ENCODE results near the gene EIF3CL.
"Not testable (repeated sequence)": the region's sequence is repeated elsewhere in the genome, so short reads cannot be mapped to it uniquely, and the experiment has no call there.

EIF3CL gene

GRCh38 chr16:28403220-28404072 is at the start of gene EIF3CL:
Gene EIF3CL (minus strand): TSS chr16:28403841. CDS start chr16:28403618, 223 bp downstream.
- DNase-seq (ENCODE audit: low read depth in 2 of 2), result not testable (repeated sequence)

DNA sequence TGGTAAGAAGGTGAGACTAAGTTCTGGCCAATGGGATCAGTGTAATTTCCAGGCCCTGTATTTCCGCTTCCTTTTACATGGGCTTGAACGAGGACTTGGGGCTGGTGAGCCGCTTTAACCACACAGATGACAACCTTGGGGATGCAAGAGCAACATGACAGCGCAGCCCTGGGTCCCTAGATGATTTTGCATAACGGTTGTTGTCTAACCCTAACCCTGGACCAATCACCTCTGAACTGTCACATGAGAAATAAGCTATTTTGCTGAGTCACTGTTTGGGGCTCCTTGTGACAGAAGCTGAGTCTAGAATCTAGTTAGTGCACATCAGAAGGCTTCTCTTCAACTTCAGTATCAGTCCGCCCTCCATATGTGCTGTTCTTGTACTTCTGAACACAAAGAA is 43.4 kb upstream of the EIF3CL start:
- not testable (repeated sequence) for DNase-seq (ENCODE audit: low read depth in 2 of 2)

GRCh38 chr16:28446388-28446787 is 42.7 kb upstream of the EIF3CL start:
- not testable (repeated sequence) for DNase-seq (ENCODE audit: low read depth in 2 of 2)

DNA sequence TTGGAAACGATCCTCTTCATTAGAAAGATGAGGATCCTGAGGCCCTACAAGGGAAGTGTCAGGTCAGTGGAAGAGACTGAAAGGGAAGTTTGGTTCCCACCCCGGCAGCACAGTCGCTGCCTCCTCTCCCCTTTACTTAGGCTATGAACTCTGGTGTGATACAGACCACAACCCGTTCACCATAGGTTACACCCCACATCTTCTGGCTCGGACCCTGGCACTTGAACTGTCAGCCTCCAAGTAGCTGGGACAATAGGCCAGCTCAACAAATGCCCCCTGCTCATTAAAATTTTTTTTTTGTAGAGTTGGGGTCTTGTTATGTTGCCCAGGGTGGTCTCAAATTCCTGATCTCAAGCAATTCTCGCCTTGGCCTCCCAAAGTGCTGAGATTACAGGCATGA is 40.3 kb upstream of the EIF3CL start:
- DNase-seq (ENCODE audit: low read depth in 2 of 2), result not testable (repeated sequence)

DNA sequence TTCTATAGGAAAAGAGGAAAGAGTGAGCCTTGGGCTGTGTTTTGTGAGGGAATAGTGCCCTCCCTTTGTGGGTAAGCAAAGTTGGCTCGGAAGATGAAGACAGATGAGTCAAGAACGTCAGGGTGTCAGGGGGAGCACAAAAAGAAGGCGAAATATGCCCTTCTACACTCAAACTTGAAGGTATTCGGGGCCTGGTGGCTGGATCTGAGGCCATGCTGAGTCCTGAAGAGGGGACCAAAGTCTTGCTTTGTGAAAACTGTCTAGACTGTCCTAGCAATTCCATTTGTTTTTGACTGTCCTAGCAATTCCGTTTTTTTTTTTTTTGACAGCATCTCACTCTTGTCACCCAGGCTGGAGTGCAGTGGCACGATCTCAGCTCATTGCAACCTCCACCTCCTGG is 35.3 kb upstream of the EIF3CL start:
- not testable (repeated sequence) for DNase-seq (ENCODE audit: low read depth in 2 of 2)

DNA sequence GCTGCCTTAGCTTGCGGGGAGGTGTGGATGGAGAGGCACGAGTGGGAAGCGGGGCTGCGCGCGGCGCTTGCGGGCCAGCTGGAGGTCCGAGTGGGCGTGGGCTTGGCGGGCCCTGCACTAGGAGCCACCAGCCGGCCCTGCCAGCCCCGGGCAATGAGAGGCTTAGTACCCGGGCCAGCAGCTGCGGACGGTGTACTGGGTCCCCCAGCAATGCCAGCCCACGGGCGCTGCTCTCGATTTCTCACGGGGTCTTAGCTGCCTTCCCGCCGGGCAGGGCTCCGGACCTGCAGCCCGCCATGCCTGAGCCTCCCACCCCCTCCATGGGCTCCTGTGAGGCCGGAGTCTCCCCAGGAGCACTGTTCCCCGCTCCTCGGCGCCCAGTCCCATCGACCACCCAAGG is 31.7 kb upstream of the EIF3CL start:
- not testable (repeated sequence) for DNase-seq (ENCODE audit: low read depth in 2 of 2)

GRCh38 chr16:28426060-28426680 is 22.5 kb upstream of the EIF3CL start:
- DNase-seq (ENCODE audit: low read depth in 2 of 2), result not testable (repeated sequence)

DNA sequence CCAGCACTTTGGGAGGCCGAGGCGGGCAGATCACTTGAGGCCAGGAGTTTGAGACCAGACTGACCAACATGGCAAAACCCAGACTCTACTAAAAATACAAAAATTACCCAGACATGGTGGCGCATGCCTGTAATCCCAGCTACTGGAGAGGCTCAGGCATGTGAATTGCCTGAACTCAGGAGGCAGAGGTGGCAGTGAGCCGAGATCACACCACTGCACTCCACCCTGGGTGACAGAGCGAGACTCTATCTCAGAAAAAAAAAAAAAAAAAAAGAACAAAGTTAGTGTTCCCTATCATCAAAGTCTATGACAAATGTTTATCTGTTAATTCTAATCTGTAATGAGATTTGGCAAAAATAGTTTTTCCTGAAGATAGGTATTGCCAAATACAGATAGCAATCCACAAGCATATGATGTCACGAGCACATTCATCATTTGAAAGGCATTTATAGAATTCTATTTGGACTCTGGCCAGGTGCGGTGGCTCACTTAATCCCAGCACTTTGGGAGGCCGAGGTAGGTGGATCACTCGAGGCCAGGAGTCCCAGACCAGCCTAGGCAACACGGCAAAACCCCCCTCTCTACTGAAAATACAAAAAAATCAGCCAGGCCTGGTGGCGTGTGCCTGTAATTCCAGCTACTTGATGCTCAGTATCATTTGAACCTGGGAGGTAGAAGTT is 17.6 kb upstream of the EIF3CL start:
- not testable (repeated sequence) for DNase-seq (ENCODE audit: low read depth in 2 of 2)

DNA sequence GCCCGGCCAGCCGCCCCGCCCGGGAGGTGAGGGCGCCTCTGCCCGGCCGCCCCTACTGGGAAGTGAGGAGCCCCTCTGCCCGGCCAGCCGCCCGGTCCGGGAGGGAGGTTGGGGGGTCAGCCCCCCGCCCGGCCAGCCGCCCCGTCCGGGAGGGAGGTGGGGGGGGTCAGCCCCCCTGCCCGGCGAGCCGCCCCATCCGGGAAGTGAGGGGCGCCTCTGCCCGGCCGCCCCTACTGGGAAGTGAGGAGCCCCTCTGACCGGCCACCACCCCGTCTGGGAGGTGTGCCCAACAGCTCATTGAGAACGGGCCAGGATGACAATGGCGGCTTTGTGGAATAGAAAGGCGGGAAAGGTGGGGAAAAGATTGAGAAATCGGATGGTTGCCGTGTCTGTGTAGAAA is 13.4 kb upstream of the EIF3CL start:
- DNase-seq (ENCODE audit: low read depth in 2 of 2), result not testable (repeated sequence)

DNA sequence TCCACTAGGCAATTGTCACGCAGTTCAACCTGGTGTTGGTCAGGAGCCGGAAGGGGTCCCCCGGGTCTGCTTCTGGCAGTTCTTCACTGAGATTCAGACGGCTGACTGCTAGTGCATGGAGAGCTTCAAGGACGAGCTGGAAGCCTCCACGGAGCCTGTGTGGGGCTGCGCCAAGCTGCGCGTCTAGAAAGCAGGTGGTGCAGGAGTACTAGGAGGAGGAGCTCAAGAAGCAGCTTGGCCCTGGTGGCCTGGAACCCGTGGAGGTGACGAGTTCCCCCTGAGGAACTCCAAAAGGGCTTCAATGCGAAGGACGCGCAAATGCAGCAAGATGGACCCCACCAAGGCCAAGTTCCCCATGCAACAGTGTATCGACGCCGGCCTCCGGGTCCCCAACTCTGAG is 10.9 kb upstream of the EIF3CL start:
- DNase-seq (ENCODE audit: low read depth in 2 of 2), result not testable (repeated sequence)

GRCh38 chr16:28413585-28413984 is 9.9 kb upstream of the EIF3CL start:
- DNase-seq (ENCODE audit: low read depth in 2 of 2), result not testable (repeated sequence)

- not testable (repeated sequence) for DNase-seq (ENCODE audit: low read depth in 2 of 2)
Observed at GRCh38 chr16:28392054-28392453, 11.6 kb downstream of the EIF3CL start.

- DNase-seq (ENCODE audit: low read depth in 2 of 2), result not testable (repeated sequence)
Observed at GRCh38 chr16:28382177-28382867, 21.3 kb downstream of the EIF3CL start.

- DNase-seq (ENCODE audit: low read depth in 2 of 2), result not testable (repeated sequence)
Observed at GRCh38 chr16:28377822-28378221, 25.8 kb downstream of the EIF3CL start.

DNA sequence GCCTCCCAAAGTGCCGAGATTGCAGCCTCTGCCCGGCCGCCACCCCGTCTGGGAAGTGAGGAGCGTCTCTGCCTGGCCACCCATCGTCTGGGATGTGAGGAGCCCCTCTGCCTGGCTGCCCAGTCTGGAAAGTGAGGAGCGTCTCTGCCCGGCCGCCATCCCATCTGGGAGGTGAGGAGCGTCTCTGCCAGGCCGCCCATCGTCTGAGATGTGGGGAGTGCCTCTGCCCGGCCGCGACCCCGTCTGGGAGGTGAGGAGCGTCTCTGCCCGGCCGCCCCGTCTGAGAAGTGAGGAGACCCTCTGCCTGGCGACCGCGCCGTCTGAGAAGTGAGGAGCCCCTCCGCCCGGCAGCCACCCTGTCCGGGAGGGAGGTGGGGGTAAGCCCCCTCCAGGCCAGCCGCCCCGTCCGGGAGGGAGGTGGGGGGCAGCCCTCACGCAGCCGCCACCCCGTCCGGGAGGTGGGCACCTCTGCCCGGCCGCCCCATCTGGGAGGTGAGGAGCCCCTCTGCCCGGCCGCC is 26.5 kb downstream of the EIF3CL start:
- not testable (repeated sequence) for DNase-seq (ENCODE audit: low read depth in 2 of 2)

DNA sequence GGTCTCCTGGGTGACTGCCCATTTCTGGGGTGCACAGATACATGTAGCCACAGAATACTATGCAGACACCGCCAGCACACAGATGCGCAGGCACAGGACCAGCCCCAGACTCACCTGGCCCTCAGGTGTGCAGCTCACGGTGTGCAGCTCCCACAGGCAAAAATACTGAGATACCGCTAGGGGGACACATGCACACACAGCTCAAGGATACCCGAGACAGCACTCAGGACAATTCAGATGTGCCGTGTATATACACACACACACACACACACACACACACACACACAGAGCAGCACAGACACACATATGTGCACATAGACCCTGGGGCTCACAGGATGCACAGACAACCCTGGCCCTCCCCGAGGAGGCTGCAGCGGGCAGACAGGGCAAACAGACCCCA is 28.5 kb downstream of the EIF3CL start:
- not testable (repeated sequence) for DNase-seq (ENCODE audit: low read depth in 2 of 2)

GRCh38 chr16:28374281-28374680 is 29.4 kb downstream of the EIF3CL start:
- DNase-seq (ENCODE audit: low read depth in 2 of 2), result not testable (repeated sequence)

DNA sequence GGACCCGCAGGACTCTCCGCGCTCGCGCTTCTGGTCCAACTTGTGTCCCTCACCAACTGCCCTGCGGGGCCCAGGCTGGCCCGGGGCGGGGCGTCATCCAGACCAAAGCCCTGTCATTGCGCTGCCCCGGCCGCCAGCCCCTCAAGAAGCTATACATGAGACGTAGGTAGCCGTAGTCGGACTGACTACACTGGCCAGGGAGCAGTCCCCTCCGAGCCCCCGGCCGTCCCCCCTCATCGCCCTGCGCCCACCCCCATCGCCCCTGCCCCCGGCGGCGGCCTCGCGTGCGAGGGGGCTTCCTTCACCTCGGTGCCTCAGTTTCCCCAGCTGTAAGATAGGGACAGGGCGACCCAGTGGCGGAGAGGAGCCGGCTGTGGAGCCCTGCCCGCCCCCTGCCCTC is 35.7 kb downstream of the EIF3CL start:
- not testable (repeated sequence) for DNase-seq (ENCODE audit: low read depth in 2 of 2)

DNA sequence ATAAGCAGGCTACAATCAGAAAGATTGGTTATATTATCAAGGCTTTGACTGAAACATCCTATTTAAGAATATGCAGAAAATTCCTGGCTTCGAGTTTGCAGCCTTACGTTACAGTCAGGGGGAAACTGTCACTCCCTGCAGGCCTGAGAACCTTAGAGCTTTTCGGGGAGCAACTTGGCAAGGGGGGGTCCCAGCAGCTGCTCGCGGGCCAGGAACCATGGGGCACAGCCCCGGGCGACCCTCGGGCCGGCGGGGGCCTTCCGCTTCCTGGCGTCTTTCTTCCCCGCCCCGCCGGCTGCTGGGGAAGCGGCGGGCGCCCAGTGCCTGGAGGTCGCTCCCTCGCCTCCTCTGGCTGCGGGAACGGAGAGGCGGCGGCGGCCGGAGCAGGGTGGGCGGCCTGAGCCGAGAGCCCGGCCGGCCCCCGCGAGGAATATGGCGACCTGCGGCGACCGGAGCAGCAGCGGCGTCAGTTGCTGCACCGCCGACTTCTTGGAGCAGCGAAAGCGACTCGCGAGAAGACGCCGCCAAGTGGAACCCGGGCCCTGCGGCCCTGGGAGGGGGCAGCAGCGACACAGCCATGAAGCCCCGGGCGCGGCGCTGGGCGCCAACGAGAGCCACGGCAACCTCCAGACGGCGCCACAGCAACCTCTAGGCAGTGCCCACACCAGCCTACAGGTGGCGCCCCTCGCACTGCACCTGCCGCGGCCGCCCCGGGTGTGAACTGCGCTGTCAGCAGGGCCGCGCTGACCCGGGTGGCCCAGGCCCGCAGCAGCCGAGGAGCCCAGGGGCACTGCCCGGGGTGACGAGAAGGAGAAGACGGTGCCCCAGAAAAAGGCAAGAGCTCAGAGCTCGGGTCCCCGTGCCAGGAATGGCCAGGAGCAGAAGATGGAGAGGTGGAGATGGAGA is 39.1 kb downstream of the EIF3CL start:
- not testable (repeated sequence) for DNase-seq (ENCODE audit: low read depth in 2 of 2)

DNA sequence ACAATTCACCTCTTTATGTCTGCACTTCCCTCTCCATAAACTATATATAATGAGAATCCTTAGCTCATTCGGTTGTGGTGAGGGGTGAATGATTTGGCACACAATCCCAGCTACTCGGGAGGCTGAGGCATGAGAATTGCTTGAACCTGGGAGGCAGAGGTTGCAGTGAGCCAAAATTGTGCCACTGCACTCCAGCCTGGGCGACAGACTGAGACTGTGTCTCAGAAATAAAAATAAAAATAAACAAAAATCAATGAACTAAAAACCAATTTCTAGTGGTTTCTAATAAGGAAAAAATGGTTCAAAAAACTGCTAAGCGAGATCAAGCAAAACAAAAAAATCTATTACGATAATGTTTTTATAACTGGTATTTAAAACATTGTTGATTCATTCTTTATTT is 40.2 kb downstream of the EIF3CL start, which contains the start of gene NPIPB6:
Gene NPIPB6, minus strand, starts transcription at position 101 of the 400 bp plus-strand sequence. CDS start 686 bp downstream, outside the sequence.
- not testable (repeated sequence) for DNase-seq (ENCODE audit: low read depth in 2 of 2)
